PC-9 (cell line): ENCODE measurements around the gene CSGALNACT2. TPM values are rescaled to one million over a fixed set of nuclear protein-coding genes. Genes with fewer than 3 reads are reported as not detected.

Experiments used
- BruUV-seq: library from RNA; stranded (reverse); fragments of 400-500 nt; replicated peaks from 2 replicates; lab custom pipeline; 2021; lab: Mats Ljungman, UMichigan
- CTCF ChIA-PET: fragments of 300-600 bp; sonication (Branson Sonifier 250); formaldehyde crosslinking; loops from one replicate; lab custom pipeline; 2022; ENCODE audit warnings: antibody characterized with exemption; lab: Charles Lee
- POLR2A ChIA-PET: fragments of 300-600 bp; sonication (Branson Sonifier 250); formaldehyde crosslinking; loops from one replicate; lab custom pipeline; 2022; ENCODE audit warnings: antibody characterized with exemption; ENCODE audit not compliant: unreplicated experiment; lab: Charles Lee
- DNase-seq, 2 experiments: peaks; one replicate each; pipeline versions ENCODE4 v3.0.0 to v3.0.0-alpha.2; 2015 to 2022; ENCODE audit warnings: mixed read lengths in 1 of 2
- H2AFZ ChIP-seq: fragments of 200-600 bp; sonication (generic); 2 replicates; pipeline ENCODE4 v1.8.1; 2017; ENCODE audit warnings: antibody characterized with exemption
- H3F3A ChIP-seq: fragments of 200-600 bp; sonication (generic); 2 replicates; pipeline ENCODE4 v1.8.1; 2017; ENCODE audit warnings: antibody characterized with exemption, mild to moderate bottlenecking, low read depth; ENCODE audit not compliant: insufficient read depth
- H3K27ac ChIP-seq: fragments of 200-600 bp; sonication (generic); 2 replicates; pipeline ENCODE4 v1.6.1; 2016; ENCODE audit warnings: mixed run types
- H3K27me3 ChIP-seq: fragments of 200-600 bp; sonication (generic); 2 replicates; pipeline ENCODE4 v1.6.1; 2016; ENCODE audit warnings: low read depth, mixed run types; ENCODE audit not compliant: insufficient read depth
- H3K36me3 ChIP-seq: fragments of 200-600 bp; sonication (generic); 2 replicates; pipeline ENCODE4 v1.6.1; 2016; ENCODE audit warnings: low read depth, mixed run types
- H3K4me1 ChIP-seq: fragments of 200-600 bp; sonication (generic); replicated peaks from 2 replicates; pipeline ENCODE4 v1.6.1; 2016; ENCODE audit warnings: mixed run types; ENCODE audit not compliant: insufficient read depth
- H3K4me2 ChIP-seq: fragments of 200-600 bp; sonication (generic); 2 replicates; pipeline ENCODE4 v1.6.1; 2017; ENCODE audit warnings: mixed run types
- H3K4me3 ChIP-seq: fragments of 200-600 bp; sonication (generic); 2 replicates; pipeline ENCODE4 v1.6.1; 2016; ENCODE audit warnings: mixed run types
- H3K79me2 ChIP-seq: fragments of 200-600 bp; sonication (generic); 2 replicates; pipeline ENCODE4 v1.6.1; 2017; ENCODE audit warnings: low read depth, mixed run types
- H3K9me2 ChIP-seq: fragments of 200-600 bp; sonication (generic); 2 replicates; pipeline ENCODE4 v1.8.1; 2017; ENCODE audit warnings: mild to moderate bottlenecking; ENCODE audit not compliant: insufficient read depth
- H3K9me3 ChIP-seq: fragments of 200-600 bp; sonication (generic); 2 replicates; pipeline ENCODE4 v1.8.1; 2016; ENCODE audit warnings: low read depth; ENCODE audit not compliant: insufficient read depth
- H4K20me1 ChIP-seq: fragments of 200-600 bp; sonication (generic); 2 replicates; pipeline ENCODE4 v1.8.1; 2017; ENCODE audit not compliant: insufficient read depth
- EZH2 ChIP-seq: fragments of 200-600 bp; sonication (generic); IDR thresholded peaks from 2 replicates; pipeline ENCODE4 v1.8.0; 2017; ENCODE audit warnings: antibody characterized with exemption, low read depth
- intact Hi-C: fragments of 100-400 bp; cut with micrococcal nuclease; formaldehyde crosslinking; loops from one replicate; pipeline ENCODE4 v1.10.0; 2022; ENCODE audit not compliant: unreplicated experiment
- total RNA-seq: library from RNA; stranded (reverse); gene quantifications from 2 replicates; pipeline ENCODE4 v1.2.3, GENCODE V29; 2021
- TF ChIP-seq, protein P1 (sequence below): fragments of 200-600 bp; sonication (generic); conservative IDR thresholded peaks from 2 replicates; pipeline ENCODE4 v1.6.1; 2017; ENCODE audit warnings: mixed run types, antibody characterized with exemption, mild to moderate bottlenecking, moderate library complexity

Gene CSGALNACT2
- total RNA-seq, 1 experiment from 2014 or later: 7.2 TPM

DNA sequence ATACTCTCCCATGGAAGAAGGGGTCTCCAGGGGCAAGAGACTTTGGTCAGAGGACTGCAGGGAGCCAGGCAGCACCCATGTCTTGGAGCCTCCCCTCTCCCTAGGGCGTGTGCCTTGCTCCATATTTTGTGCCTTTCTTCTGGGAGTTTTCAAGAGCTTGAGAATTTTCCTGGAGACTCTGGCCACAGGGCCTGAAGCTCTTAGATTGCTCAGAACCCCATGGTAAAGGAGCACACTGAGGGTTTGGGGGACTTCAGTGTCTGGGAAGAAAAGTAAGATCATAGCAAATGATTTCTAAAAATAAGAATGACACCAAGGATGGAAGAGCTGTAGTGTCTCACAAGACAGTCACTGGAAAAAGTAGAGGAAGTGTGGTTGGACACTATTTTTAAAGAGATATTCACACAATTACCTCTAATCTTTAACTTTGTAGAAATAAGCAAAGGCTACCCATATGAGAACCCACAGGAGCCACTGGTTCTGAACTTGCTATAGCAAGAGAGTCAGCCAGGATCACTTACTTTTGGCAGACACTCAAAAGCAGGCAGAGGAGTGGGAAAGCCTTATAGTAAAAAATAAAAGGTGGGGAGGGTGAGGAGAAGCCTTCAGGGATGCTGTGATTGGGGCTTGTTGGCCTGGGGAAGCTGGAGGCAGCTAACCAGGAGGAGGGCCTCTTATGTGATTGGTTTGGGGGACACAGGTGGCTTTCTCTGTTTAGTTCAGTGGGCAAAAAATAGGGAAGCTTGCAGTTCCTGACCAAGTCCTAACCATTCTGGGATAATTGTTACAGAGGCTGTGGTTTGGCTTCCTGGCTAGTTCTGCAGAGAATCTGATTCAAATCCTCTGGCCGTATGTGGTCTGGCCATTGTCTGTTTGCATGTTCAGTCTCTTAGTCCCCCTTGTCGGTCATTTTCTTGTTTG, 5.1 kb upstream of the CSGALNACT2 start:
- H3K4me3 ChIP-seq: no peak overlapping the region
- H3K9me3 ChIP-seq: no peaks in the 10 kb centered on the region
- H3K9me2 ChIP-seq: no peaks in the 10 kb centered on the region
- H2AFZ ChIP-seq: no peak overlapping the region
- H3K27ac ChIP-seq: no peak overlapping the region
- peaks cover 8% of the 10 kb centered on the region; the same call in 1 of the 2 replicates for H3F3A ChIP-seq
- TF ChIP-seq EZH2: no peak
- TF ChIP-seq, protein P1, sequence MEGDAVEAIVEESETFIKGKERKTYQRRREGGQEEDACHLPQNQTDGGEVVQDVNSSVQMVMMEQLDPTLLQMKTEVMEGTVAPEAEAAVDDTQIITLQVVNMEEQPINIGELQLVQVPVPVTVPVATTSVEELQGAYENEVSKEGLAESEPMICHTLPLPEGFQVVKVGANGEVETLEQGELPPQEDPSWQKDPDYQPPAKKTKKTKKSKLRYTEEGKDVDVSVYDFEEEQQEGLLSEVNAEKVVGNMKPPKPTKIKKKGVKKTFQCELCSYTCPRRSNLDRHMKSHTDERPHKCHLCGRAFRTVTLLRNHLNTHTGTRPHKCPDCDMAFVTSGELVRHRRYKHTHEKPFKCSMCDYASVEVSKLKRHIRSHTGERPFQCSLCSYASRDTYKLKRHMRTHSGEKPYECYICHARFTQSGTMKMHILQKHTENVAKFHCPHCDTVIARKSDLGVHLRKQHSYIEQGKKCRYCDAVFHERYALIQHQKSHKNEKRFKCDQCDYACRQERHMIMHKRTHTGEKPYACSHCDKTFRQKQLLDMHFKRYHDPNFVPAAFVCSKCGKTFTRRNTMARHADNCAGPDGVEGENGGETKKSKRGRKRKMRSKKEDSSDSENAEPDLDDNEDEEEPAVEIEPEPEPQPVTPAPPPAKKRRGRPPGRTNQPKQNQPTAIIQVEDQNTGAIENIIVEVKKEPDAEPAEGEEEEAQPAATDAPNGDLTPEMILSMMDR: no peak
- no peaks in the 10 kb centered on the region for H3K36me3 ChIP-seq
- BruUV-seq: no TSS peak
- CTCF ChIA-PET: no interaction called here
- H3K27me3 ChIP-seq: no peaks in the 10 kb centered on the region
- intact Hi-C loops: no loop called here
- H3K79me2 ChIP-seq: peaks cover 7% of the 10 kb centered on the region; the same call in 1 of the 2 replicates
- H4K20me1 ChIP-seq: no peaks in the 10 kb centered on the region
- H3K4me2 ChIP-seq: no peak overlapping the region
- POLR2A ChIA-PET: no interaction called here
- no peak for DNase-seq
- peaks cover 23% of the 10 kb centered on the region for H3K4me1 ChIP-seq

DNA sequence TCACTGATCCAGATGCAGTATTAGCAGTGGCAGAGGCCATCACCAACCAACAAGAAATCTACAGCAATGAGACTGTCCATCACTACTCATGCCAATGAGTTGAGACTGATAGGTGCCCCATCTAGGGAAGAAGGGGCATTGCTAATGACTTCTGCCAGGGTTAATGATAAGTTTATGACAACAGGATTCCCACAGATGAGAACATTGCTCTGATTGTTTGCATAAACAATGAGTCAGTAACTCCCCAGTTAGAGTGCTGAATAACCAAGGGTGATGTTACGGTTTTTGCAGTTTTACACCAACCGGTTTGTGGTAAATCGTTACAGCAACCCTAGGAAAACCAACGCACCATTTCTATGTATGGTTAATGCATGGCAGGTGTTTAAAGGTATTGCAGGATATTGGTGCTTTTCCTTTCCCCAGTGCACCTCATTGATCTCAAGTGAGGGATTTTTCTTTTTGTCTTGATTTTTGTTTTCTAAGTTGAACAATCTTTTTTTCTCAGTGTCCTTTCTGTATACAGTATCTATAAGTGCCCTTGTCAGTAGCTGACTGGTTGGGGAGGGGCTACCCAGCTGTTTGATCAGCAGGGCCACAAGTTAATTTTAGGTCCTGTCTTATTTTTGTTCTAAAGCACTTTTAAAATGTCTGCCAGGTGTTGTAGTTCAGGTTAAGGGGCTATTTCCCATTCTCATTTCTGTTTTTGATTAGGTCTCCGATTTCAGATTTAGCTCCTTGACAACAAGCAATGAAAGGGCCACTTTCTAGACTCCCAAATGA, 3.9 kb upstream of the CSGALNACT2 start:
- H3K4me1 ChIP-seq: peaks cover 19% of the 10 kb centered on the region
- no peaks in the 10 kb centered on the region for H4K20me1 ChIP-seq
- peak in 1 of 2 experiments; percentile 50 for DNase-seq
- H3K27ac ChIP-seq: no peak overlapping the region
- H3K36me3 ChIP-seq: no peaks in the 10 kb centered on the region
- POLR2A ChIA-PET: interaction anchor here (0.6 kb wide), 2 partner anchors 270 to 550 kb away, joined by 5 read pairs; no protein-coding TSS in a partner anchor
- peaks cover 13% of the 10 kb centered on the region; the same call in 1 of the 2 replicates for H3K79me2 ChIP-seq
- H3K9me3 ChIP-seq: no peaks in the 10 kb centered on the region
- no TSS peak for BruUV-seq
- H3K4me2 ChIP-seq: no peak overlapping the region
- peaks cover 8% of the 10 kb centered on the region; the same call in 1 of the 2 replicates for H3F3A ChIP-seq
- no peak overlapping the region for H2AFZ ChIP-seq
- intact Hi-C loops: no loop called here
- CTCF ChIA-PET: no interaction called here
- no peaks in the 10 kb centered on the region for H3K9me2 ChIP-seq
- TF ChIP-seq, protein P1: no peak
- no peak for TF ChIP-seq EZH2
- no peaks in the 10 kb centered on the region for H3K27me3 ChIP-seq
- H3K4me3 ChIP-seq: no peak overlapping the region

DNA sequence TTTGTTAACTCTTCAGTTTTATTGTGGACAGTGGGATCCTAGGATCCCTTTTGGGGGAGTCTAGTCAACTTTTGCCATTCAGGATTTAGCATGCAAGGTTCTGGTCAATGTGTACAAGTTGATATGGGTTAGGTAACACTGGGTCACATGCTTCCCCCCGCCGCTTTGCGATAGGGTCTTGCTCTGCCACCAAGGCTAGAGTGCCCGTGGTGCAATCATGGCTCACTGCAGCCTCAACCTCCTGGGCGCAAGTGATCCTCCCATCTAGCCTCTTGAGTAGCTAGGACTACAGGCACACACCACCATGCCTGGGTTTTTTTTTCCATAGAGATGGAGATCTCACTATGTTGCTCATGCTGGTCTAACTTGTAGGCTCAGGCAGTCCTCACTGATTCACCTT, 3.2 kb upstream of the CSGALNACT2 start:
- no peak overlapping the region for H3K27ac ChIP-seq
- peaks cover 20% of the 10 kb centered on the region for H3K79me2 ChIP-seq
- intact Hi-C loops: no loop called here
- no peak overlapping the region for H3K4me3 ChIP-seq
- no TSS peak for BruUV-seq
- POLR2A ChIA-PET: interaction anchor here (0.6 kb wide), 1 partner anchor 550 kb away, joined by 5 read pairs; no protein-coding TSS in a partner anchor
- no peaks in the 10 kb centered on the region for H3K27me3 ChIP-seq
- peaks cover 13% of the 10 kb centered on the region for H3F3A ChIP-seq
- H4K20me1 ChIP-seq: no peaks in the 10 kb centered on the region
- no peaks in the 10 kb centered on the region for H3K36me3 ChIP-seq
- no peaks in the 10 kb centered on the region for H3K9me3 ChIP-seq
- no peak for TF ChIP-seq EZH2
- TF ChIP-seq, protein P1: no peak
- H3K4me2 ChIP-seq: no peak overlapping the region
- no peak overlapping the region for H2AFZ ChIP-seq
- no peak for DNase-seq
- H3K9me2 ChIP-seq: no peaks in the 10 kb centered on the region
- CTCF ChIA-PET: no interaction called here
- peaks cover 19% of the 10 kb centered on the region for H3K4me1 ChIP-seq
